ACC112 (cell line): ENCODE results near the gene LIMS2.

Experiments
- H2AFZ ChIP-seq: fragments of 200-600 bp; sonication (generic); one replicate; pipeline ENCODE4 v1.6.0; 2017; ENCODE audit warnings: antibody characterized with exemption, low read length; ENCODE audit not compliant: unreplicated experiment
- H3K27ac ChIP-seq: fragments of 200-600 bp; sonication (generic); 2 replicates; pipeline ENCODE4 v1.5.1; 2014; ENCODE audit warnings: low read depth, mild to moderate bottlenecking, antibody characterized with exemption, low read length, moderate library complexity
- H3K27me3 ChIP-seq: fragments of 200-600 bp; sonication (generic); 2 replicates; pipeline ENCODE4 v1.6.1; 2014; ENCODE audit warnings: mild to moderate bottlenecking, antibody characterized with exemption, low read length, moderate library complexity, mixed read lengths; ENCODE audit not compliant: insufficient read depth
- H3K36me3 ChIP-seq: fragments of 200-600 bp; sonication (generic); 2 replicates; pipeline ENCODE4 v1.6.1; 2016; ENCODE audit warnings: mild to moderate bottlenecking, antibody characterized with exemption, low read length, moderate library complexity, mixed read lengths; ENCODE audit not compliant: insufficient read depth
- H3K4me1 ChIP-seq: fragments of 200-600 bp; sonication (generic); one replicate; pipeline ENCODE4 v1.6.1; 2016; ENCODE audit warnings: low read length, mixed read lengths; ENCODE audit not compliant: insufficient read depth, unreplicated experiment, control insufficient read depth
- H3K4me3 ChIP-seq: fragments of 200-600 bp; sonication (generic); 2 replicates; pipeline ENCODE4 v1.5.1; 2014; ENCODE audit warnings: mild to moderate bottlenecking, low read depth, low read length
- H3K79me2 ChIP-seq: fragments of 200-600 bp; sonication (generic); one replicate; pipeline ENCODE4 v1.6.0; 2016; ENCODE audit warnings: low read length; ENCODE audit not compliant: control insufficient read depth, unreplicated experiment, insufficient read depth

The LIMS2 gene

GRCh38 chr2:127656569-127657231, 18.6 kb downstream of the LIMS2 start:
- Histone ChIP-seq H3K79me2 (no peaks in the 10 kb centered on the region), H3K4me3 (no peak overlapping the region), H3K27me3 (no peaks in the 10 kb centered on the region), H3K27ac (no peak overlapping the region), H3K4me1 (peaks cover 9% of the 10 kb centered on the region), H3K36me3 (0 out of 2 replicates have a peak, but pooled peaks cover 3% of the 10 kb centered on the region), H2AFZ (no peak overlapping the region)

- H3K4me1 ChIP-seq: no peaks in the 10 kb centered on the region
- 0 out of 2 replicates have a peak, but pooled peaks cover 2% of the 10 kb centered on the region for H3K36me3 ChIP-seq
- no peak overlapping the region for H2AFZ ChIP-seq
- H3K27me3 ChIP-seq: no peaks in the 10 kb centered on the region
- H3K79me2 ChIP-seq: no peaks in the 10 kb centered on the region
- no peak overlapping the region for H3K27ac ChIP-seq
- no peak overlapping the region for H3K4me3 ChIP-seq
Observed at GRCh38 chr2:127655209-127656073, 19.9 kb downstream of the LIMS2 start.

DNA sequence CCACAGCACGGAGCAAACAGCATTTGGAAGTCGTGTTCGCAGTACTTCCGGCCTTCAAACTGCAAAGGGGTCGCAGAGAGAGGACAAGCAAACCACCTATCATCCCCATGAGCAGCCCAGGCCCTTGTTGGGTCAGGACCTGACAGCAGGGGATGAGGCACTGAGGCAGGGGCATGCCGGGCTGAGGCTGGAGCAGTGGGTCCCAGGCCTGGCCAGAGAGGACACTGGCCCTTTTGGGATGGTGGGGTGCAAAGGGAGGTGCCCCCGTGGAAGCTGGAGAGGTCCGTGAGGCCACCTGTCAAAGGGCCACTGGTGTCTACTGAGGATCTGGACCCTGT, 20.5 kb downstream of the LIMS2 start:
- no peaks in the 10 kb centered on the region for H3K79me2 ChIP-seq
- no peak overlapping the region for H3K4me3 ChIP-seq
- H3K4me1 ChIP-seq: no peaks in the 10 kb centered on the region
- H3K36me3 ChIP-seq: no peaks in the 10 kb centered on the region
- no peak overlapping the region for H3K27ac ChIP-seq
- H2AFZ ChIP-seq: no peak overlapping the region
- H3K27me3 ChIP-seq: no peaks in the 10 kb centered on the region

DNA sequence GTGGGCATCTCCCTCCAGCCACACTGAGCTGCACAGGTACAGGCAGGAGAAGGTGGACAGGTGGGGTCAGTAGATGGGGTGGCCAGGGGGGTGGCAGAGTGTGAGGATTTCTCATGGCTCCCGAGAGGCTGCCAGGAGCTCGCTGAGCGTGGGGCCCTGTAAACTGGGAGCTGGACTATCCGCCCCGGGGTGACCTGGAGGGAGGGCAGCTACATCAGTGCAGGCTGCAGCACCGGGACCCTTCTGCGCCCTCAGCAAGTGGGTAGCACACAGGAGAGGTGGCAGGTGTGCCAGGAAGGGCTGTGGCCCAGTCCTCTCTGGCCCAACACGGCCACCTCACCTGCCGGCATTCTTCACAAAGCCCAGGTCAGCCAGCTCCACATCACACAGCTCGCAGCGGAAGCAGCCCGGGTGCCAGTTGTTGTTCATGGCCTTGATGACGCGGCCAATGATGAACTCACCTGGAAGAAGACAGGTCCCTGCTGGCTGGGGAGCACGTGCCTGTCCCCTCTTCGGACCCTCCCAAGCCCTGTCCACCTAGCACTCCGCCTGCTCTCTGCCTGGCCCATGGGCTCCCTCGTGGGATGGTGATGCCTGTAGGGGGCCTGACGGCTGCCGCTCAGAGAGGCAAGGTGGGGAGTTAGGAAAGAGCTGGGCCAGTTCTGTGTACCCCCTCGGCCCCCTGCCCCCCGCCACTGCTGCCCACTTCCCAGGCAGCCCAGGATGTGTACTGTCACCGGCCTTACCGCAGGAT, 21.1 kb downstream of the LIMS2 start:
- Histone ChIP-seq H3K36me3 (no peaks in the 10 kb centered on the region), H3K4me3 (no peak overlapping the region), H2AFZ (no peak overlapping the region), H3K27ac (no peak overlapping the region), H3K27me3 (no peaks in the 10 kb centered on the region), H3K4me1 (peaks cover 3% of the 10 kb centered on the region), H3K79me2 (no peaks in the 10 kb centered on the region)

GRCh38 chr2:127653421-127654083, 21.8 kb downstream of the LIMS2 start:
- no peaks in the 10 kb centered on the region for H3K27me3 ChIP-seq
- no peak overlapping the region for H3K27ac ChIP-seq
- H3K36me3 ChIP-seq: no peaks in the 10 kb centered on the region
- H3K4me1 ChIP-seq: peaks cover 5% of the 10 kb centered on the region
- H3K79me2 ChIP-seq: no peaks in the 10 kb centered on the region
- H2AFZ ChIP-seq: no peak overlapping the region
- H3K4me3 ChIP-seq: no peak overlapping the region

DNA sequence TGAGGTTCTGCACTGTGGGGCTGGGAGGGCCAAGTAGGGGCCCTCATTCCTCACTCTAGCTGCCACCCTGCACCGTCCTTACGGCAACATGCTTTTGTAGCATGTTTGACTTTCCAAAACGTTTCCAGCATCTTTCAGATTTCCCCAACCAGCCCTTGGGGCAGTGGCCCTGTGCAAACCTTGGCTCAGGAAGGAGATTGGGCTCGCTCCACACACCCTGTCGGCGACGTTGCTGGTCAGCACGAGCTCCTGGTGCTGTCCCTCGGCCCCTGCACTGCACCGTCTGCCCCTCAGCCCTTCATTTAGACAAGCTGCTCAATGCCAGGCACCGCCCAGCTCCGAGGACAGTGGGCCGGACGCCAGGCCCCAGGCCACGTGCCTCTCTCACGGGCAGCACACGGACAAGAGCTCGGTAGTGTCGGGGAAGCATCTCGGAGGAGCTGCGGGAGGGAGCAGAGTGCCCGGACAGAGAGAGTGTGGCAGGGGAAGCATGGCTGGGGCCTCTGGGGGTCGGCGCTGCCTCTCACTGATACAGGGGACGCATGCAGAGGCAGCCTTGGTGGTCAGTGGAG, 22.5 kb downstream of the LIMS2 start:
- Histone ChIP-seq H3K27me3 (no peaks in the 10 kb centered on the region), H2AFZ (no peak overlapping the region), H3K36me3 (no peaks in the 10 kb centered on the region), H3K4me3 (no peak overlapping the region), H3K4me1 (peaks cover 5% of the 10 kb centered on the region), H3K79me2 (no peaks in the 10 kb centered on the region), H3K27ac (no peak overlapping the region)

- Histone ChIP-seq H3K4me3 (no peak overlapping the region), H3K79me2 (no peaks in the 10 kb centered on the region), H2AFZ (no peak overlapping the region), H3K27ac (no peak overlapping the region), H3K27me3 (no peaks in the 10 kb centered on the region), H3K36me3 (no peaks in the 10 kb centered on the region), H3K4me1 (peaks cover 11% of the 10 kb centered on the region)
Observed at GRCh38 chr2:127651971-127652550, 23.3 kb downstream of the LIMS2 start.

GRCh38 chr2:127651381-127651809, 23.9 kb downstream of the LIMS2 start:
- no peaks in the 10 kb centered on the region for H3K36me3 ChIP-seq
- H2AFZ ChIP-seq: no peak overlapping the region
- H3K27me3 ChIP-seq: no peaks in the 10 kb centered on the region
- no peaks in the 10 kb centered on the region for H3K79me2 ChIP-seq
- no peak overlapping the region for H3K4me3 ChIP-seq
- no peak overlapping the region for H3K27ac ChIP-seq
- H3K4me1 ChIP-seq: peaks cover 18% of the 10 kb centered on the region

DNA sequence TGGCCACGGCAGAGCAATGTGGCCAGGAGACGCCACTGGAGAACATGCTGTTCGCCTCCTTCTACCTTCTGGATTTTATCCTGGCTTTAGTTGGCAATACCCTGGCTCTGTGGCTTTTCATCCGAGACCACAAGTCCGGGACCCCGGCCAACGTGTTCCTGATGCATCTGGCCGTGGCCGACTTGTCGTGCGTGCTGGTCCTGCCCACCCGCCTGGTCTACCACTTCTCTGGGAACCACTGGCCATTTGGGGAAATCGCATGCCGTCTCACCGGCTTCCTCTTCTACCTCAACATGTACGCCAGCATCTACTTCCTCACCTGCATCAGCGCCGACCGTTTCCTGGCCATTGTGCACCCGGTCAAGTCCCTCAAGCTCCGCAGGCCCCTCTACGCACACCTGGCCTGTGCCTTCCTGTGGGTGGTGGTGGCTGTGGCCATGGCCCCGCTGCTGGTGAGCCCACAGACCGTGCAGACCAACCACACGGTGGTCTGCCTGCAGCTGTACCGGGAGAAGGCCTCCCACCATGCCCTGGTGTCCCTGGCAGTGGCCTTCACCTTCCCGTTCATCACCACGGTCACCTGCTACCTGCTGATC, 24.4 kb downstream of the LIMS2 start:
- Histone ChIP-seq H3K27me3 (no peaks in the 10 kb centered on the region), H3K4me1 (peaks cover 20% of the 10 kb centered on the region), H2AFZ (no peak overlapping the region), H3K27ac (no peak overlapping the region), H3K36me3 (no peaks in the 10 kb centered on the region), H3K79me2 (no peaks in the 10 kb centered on the region), H3K4me3 (no peak overlapping the region)
